ENCODE measurements around the gene ILDR1.
"Not testable (repeated sequence)": the region's sequence is repeated elsewhere in the genome, so short reads cannot be mapped to it uniquely, and the experiment has no call there.

Gene ILDR1

DNA sequence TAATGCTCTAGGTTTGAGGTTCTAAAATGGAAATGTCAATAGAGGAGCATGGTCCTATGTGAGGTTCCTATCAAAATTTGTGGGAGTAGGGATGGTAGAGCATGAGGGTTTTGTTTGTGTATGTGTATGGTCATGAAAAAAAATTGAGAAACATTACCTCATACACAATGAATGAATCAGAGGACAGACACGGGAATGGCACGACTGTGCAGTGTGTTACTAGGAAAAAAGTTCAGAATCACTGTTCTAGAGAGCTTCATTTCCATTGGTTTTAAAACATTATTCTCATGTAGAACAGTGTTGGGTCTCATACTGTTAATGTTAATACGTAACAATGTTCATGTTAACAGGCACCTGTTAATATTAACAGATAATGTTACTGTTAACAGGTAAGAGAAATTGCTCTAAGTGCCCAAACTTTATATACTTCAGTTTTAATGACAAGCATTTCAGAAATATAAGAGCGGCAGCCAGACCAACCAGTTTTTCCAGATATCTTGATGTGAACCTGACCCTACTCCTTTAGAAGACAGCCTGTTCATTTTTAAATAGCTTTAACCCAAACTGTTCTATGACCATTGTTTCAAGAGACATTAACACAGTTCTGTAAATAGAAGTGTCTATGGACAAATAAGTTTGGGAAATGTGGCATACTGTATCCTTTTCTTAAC lies 79.8 kb downstream of the ILDR1 start:
- DNase-seq, result no peak

DNA sequence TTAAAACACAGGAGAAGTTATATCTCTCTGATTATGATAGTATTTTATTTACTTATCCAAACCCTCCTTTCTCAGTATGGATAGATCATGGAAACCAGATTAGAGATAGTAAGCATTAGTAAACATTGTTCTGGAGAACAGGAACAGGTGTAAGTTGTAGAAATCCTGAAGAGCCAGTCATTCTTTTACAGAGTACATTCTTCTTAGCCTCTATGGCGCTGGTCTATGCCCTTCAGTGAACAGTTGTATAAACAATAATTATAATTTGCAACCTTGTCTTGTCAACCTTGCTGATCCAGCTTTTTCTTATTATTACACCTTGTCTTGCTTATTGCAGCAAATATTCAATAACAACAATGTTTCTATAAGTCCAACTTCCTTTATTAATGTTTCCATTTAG lies 80.5 kb downstream of the ILDR1 start:
- DNase-seq, result no peak

DNA sequence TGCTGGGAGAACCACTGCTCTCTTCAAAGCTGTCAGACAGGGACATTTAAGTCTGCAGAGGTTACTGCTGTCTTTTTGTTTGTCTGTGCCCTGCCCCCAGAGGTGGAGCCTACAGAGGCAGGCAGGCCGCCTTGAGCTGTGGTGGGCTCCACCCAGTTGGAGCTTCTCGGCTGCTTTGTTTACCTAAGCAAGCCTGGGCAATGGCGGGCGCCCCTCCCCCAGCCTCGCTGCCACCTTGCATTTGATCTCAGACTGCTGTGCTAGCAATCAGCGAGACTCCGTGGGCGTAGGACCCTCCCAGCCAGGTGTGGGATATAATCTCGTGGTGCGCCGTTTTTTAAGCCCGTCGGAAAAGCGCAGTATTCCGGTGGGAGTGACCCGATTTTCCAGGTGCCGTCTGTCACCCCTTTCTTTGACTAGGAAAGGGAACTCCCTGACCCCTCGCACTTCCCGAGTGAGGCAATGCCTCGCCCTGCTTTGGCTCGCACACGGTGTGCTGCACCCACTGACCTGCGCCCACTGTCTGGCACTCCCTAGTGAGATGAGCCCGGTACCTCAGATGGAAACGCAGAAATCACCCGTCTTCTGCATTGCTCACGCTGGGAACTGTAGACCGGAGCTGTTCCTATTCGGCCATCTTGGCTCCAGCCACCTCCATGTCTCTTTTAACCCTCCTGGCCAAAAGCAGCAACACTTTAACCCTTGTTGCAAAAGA lies 83.7 kb downstream of the ILDR1 start:
- DNase-seq, result not testable (repeated sequence)
